Large intestine (tissue), 12 donors: ENCODE results near the gene MINK1. TPM values are rescaled to one million over a fixed set of nuclear protein-coding genes. Genes with fewer than 3 reads are reported as not detected.
A peak's percentile ranks its signal among the peaks of the same experiment; 100 is the strongest.

ENCODE experiments used
- DNase-seq, 2 donors: peaks; one replicate each; pipeline versions ENCODE4 v3.0.0 to v3.0.0-alpha.2; 2013
- H3K27ac ChIP-seq: one replicate; pipeline ENCODE4 v1.5.1; 2013; ENCODE audit warnings: low read length
- H3K27me3 ChIP-seq: 2 replicates; pipeline ENCODE4 v1.6.1; 2013; ENCODE audit warnings: low read length; ENCODE audit not compliant: control insufficient read depth, insufficient read depth
- H3K36me3 ChIP-seq: 2 replicates; pipeline ENCODE4 v1.6.1; 2013; ENCODE audit warnings: low read length; ENCODE audit not compliant: control insufficient read depth, insufficient read depth
- H3K4me1 ChIP-seq: one replicate; pipeline ENCODE4 v1.6.1; 2013; ENCODE audit warnings: low read length; ENCODE audit not compliant: control insufficient read depth, insufficient read depth
- H3K4me3 ChIP-seq: one replicate; pipeline ENCODE4 v1.5.1; 2013; ENCODE audit warnings: low read length
- H3K9me3 ChIP-seq: one replicate; pipeline ENCODE4 v1.6.1; 2013; ENCODE audit warnings: mild to moderate bottlenecking, low read depth, low read length, moderate library complexity; ENCODE audit not compliant: control insufficient read depth
- WGBS: methylation state at CpG from one replicate; pipeline ENCODE4 v1.1.5; 2013; ENCODE audit warnings: low lambda C conversion rate; ENCODE audit not compliant: insufficient coverage; 5-methylcytosine and 5-hydroxymethylcytosine counted together
- long read RNA-seq, 11 donors: transcript quantifications; one replicate each; lab custom pipeline, GENCODE V29; 2026
- polyA plus RNA-seq: library from polyadenylated mRNA; unstranded; fragments of 120-200 nt; gene quantifications from one replicate; pipeline ENCODE4 v1.2.1, GENCODE V29; 2013

The MINK1 gene
- 103 TPM for polyA plus RNA-seq
- long read RNA-seq, donor 1, full-length matches to known transcripts = 1 of 17 reads
- long read RNA-seq, donor 1, partial matches to known transcripts = 16 of 17 reads
- long read RNA-seq, donor 1, other reads (novel, unspliced or antisense) = 0 of 17 reads
- long read RNA-seq, donor 2, full-length matches to known transcripts = 4 of 45 reads
- long read RNA-seq, donor 2, partial matches to known transcripts = 41 of 45 reads
- long read RNA-seq, donor 2, other reads (novel, unspliced or antisense) = 0 of 45 reads
- long read RNA-seq, donor 3 = 0 reads
- long read RNA-seq, donor 4 = 0 reads
- long read RNA-seq, donor 5, full-length matches to known transcripts = 4 of 23 reads
- long read RNA-seq, donor 5, partial matches to known transcripts = 19 of 23 reads
- long read RNA-seq, donor 5, other reads (novel, unspliced or antisense) = 0 of 23 reads
- long read RNA-seq, donor 6, full-length matches to known transcripts = 2 of 2 reads
- long read RNA-seq, donor 6, partial matches to known transcripts = 0 of 2 reads
- long read RNA-seq, donor 6, other reads (novel, unspliced or antisense) = 0 of 2 reads
- long read RNA-seq, donor 7, partial matches to known transcripts = 0 of 1 reads
- long read RNA-seq, donor 7, other reads (novel, unspliced or antisense) = 0 of 1 reads
- long read RNA-seq, donor 8, full-length matches to known transcripts = 4 of 15 reads
- long read RNA-seq, donor 8, partial matches to known transcripts = 11 of 15 reads
- long read RNA-seq, donor 8, other reads (novel, unspliced or antisense) = 0 of 15 reads
- long read RNA-seq, donor 9, full-length matches to known transcripts = 3 of 1,288 reads
- long read RNA-seq, donor 9, partial matches to known transcripts = 1,263 of 1,288 reads
- long read RNA-seq, donor 9, other reads (novel, unspliced or antisense) = 22 of 1,288 reads
- long read RNA-seq, donor 10, partial matches to known transcripts = 31 of 32 reads
- long read RNA-seq, donor 10, other reads (novel, unspliced or antisense) = 0 of 32 reads
- long read RNA-seq, donor 11 = 0 reads

GRCh38 chr17:4833178-4833940 lies at the start of gene MINK1:
TSS of gene MINK1 (plus strand) at chr17:4833340. CDS start at chr17:4833584, 244 bp downstream.
- Histone ChIP-seq H3K27ac (peak within 1 kb of the TSS; percentile 91), H3K4me3 (peak within 1 kb of the TSS; percentile 97), H3K4me1 (peaks cover 31% of the 10 kb centered on the region), H3K9me3 (no peaks in the 10 kb centered on the region), H3K36me3 (peaks cover 15% of the 10 kb centered on the region), H3K27me3 (no peaks in the 10 kb centered on the region)
- no CpG with 5 or more reads among the region's 91 CpGs for WGBS
- DNase-seq = peak; percentile 96 to 97

- WGBS = no CpG with 5 or more reads among the region's 61 CpGs
- peaks cover 8% of the 10 kb centered on the region for H3K9me3 ChIP-seq
- no peak overlapping the region for H3K4me3 ChIP-seq
- peaks cover 46% of the 10 kb centered on the region for H3K27me3 ChIP-seq
- H3K36me3 ChIP-seq = no peaks in the 10 kb centered on the region
- H3K27ac ChIP-seq = no peak overlapping the region
- peaks cover 36% of the 10 kb centered on the region for H3K4me1 ChIP-seq
- DNase-seq = peak in 1 of 2 donors; percentile 77
Measured at GRCh38 chr17:4785311-4786105, 47.6 kb upstream of the MINK1 start.

GRCh38 chr17:4786106-4786511 lies 47.0 kb upstream of the MINK1 start, which contains the start of gene VMO1:
TSS of gene VMO1 (minus strand) at chr17:4786364. CDS start at chr17:4786352, 12 bp downstream.
- Histone ChIP-seq H3K9me3 (peaks cover 8% of the 10 kb centered on the region), H3K36me3 (no peaks in the 10 kb centered on the region), H3K4me3 (no peak within 1 kb of the TSS), H3K4me1 (peaks cover 37% of the 10 kb centered on the region), H3K27ac (peak within 1 kb of the TSS; percentile 95), H3K27me3 (peaks cover 46% of the 10 kb centered on the region)
- WGBS = no CpG with 5 or more reads among the region's 24 CpGs
- DNase-seq = peak in 1 of 2 donors; percentile 36

DNA sequence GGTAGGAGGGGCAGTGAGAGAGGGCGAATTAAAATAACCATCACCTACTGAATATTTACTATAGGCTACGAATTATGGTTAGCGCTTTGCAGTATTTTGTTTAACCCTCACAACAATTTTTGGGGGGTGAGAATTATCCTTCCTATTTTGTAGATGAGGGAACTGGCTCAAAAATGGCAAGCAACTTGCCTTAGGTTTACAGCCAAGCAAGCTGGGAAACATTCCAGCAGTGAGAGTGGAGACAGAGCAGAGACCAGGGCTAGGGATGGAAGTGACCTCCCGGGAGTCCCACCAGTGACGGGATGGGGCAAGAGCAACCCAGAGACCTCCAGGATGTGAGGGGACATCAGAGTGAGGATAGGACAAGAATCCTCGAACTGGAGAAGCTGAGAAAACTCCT lies 46.6 kb upstream of the MINK1 start:
- Histone ChIP-seq H3K4me1 (peaks cover 37% of the 10 kb centered on the region), H3K27ac (peak overlapping the region; percentile 95), H3K36me3 (no peaks in the 10 kb centered on the region), H3K27me3 (peaks cover 46% of the 10 kb centered on the region), H3K9me3 (peaks cover 8% of the 10 kb centered on the region), H3K4me3 (no peak overlapping the region)
- DNase-seq = peak in 1 of 2 donors; percentile 42
- WGBS = no CpG with 5 or more reads among the region's 6 CpGs

DNA sequence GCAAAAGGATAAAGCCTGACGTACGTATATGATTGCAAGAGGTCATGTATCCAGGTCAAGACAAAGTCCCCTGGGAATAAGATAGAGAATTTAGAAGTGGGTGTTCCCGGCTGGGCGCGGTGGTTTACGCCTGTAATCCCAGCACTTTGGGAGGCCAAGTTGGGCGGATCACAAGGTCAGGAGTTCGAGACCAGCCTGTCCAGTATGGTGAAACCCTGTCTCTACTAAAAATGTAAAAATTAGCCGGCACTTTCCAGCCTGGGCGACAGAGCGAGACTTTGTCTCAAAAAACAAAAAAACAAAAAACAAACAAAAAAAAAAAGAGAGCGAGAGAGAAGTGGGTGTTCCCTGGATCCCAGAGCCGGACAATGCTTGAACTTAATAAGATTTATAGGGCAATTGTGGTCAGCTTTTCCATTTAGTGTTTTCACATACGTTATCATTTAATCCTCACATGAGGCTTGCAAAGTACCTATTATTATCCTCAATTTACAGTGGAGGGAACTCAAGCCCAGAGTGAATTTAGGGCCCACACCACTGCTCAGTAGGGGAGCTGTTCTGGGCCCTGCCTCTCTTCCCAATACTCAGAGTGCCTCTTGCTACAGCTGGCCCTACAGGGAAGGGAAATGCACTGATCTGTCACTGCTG lies 44.9 kb upstream of the MINK1 start:
- H3K4me1 ChIP-seq = peaks cover 37% of the 10 kb centered on the region
- H3K9me3 ChIP-seq = peaks cover 2% of the 10 kb centered on the region
- DNase-seq = no peak
- H3K27me3 ChIP-seq = peaks cover 36% of the 10 kb centered on the region
- peak overlapping the region; percentile 95 for H3K27ac ChIP-seq
- 36% methylated on average over 7 of the region's 14 CpGs for WGBS
- no peaks in the 10 kb centered on the region for H3K36me3 ChIP-seq
- peak overlapping the region; percentile 89 for H3K4me3 ChIP-seq

GRCh38 chr17:4788807-4789700 lies 44.1 kb upstream of the MINK1 start, which contains the start of gene GLTPD2:
TSS of gene GLTPD2 (plus strand) at chr17:4788964. CDS start at chr17:4789012, 48 bp downstream.
- Histone ChIP-seq H3K9me3 (peaks cover 2% of the 10 kb centered on the region), H3K4me1 (peaks cover 37% of the 10 kb centered on the region), H3K27ac (peak within 1 kb of the TSS; percentile 95), H3K4me3 (peak within 1 kb of the TSS; percentile 89), H3K36me3 (no peaks in the 10 kb centered on the region), H3K27me3 (peaks cover 28% of the 10 kb centered on the region)
- peak; percentile 61 to 87 for DNase-seq
- no CpG with 5 or more reads among the region's 62 CpGs for WGBS

GRCh38 chr17:4789701-4789950 lies 43.5 kb upstream of the MINK1 start:
- Histone ChIP-seq H3K4me1 (peaks cover 37% of the 10 kb centered on the region), H3K36me3 (no peaks in the 10 kb centered on the region), H3K27me3 (peaks cover 23% of the 10 kb centered on the region), H3K27ac (peak overlapping the region; percentile 95), H3K4me3 (peak overlapping the region; percentile 89), H3K9me3 (peaks cover 2% of the 10 kb centered on the region)
- no CpG with 5 or more reads among the region's 25 CpGs for WGBS
- no peak for DNase-seq

GRCh38 chr17:4789951-4790704 lies 43.0 kb upstream of the MINK1 start:
- Histone ChIP-seq H3K9me3 (peaks cover 2% of the 10 kb centered on the region), H3K4me1 (peaks cover 35% of the 10 kb centered on the region), H3K27ac (peak overlapping the region; percentile 95), H3K36me3 (no peaks in the 10 kb centered on the region), H3K4me3 (peak overlapping the region; percentile 89), H3K27me3 (peaks cover 19% of the 10 kb centered on the region)
- no CpG with 5 or more reads among the region's 91 CpGs for WGBS
- peak; percentile 84 to 93 for DNase-seq
